Uterus (tissue), 4 donors: ENCODE data around the gene LKAAEAR1. TPM values are rescaled to one million over a fixed set of nuclear protein-coding genes. Genes with fewer than 3 reads are reported as not detected.

Source experiments
- DNase-seq, 2 donors: peaks; one replicate each; pipeline ENCODE4 v3.0.0-alpha.2; 2019 to 2020
- H3K27ac ChIP-seq, 2 donors: fragments of 200-600 bp; sonication (generic); 1 replicate in 1 of 2; 2 replicates in 1 of 2; pipeline ENCODE4 v1.5.1; 2016 to 2018
- H3K27me3 ChIP-seq, 2 donors: fragments of 200-600 bp; sonication (generic); one replicate each; pipeline ENCODE4 v1.5.1; 2018 to 2019; ENCODE audit warnings: control low read depth in 1 of 2
- H3K36me3 ChIP-seq, 2 donors: fragments of 200-600 bp; sonication (generic); one replicate each; pipeline ENCODE4 v1.5.1; 2019; ENCODE audit warnings: control low read depth in 1 of 2
- H3K4me1 ChIP-seq, 2 donors: fragments of 200-600 bp; sonication (generic); one replicate each; pipeline ENCODE4 v1.5.1; 2018 to 2019; ENCODE audit warnings: control low read depth in 1 of 2
- H3K4me3 ChIP-seq, 2 donors: fragments of 200-600 bp; sonication (generic); 1 replicate in 1 of 2; 2 replicates in 1 of 2; pipeline ENCODE4 v1.5.1; 2018 to 2019; ENCODE audit warnings: mild to moderate bottlenecking in 1 of 2
- H3K9me3 ChIP-seq, 2 donors: fragments of 200-600 bp; sonication (generic); one replicate each; pipeline ENCODE4 v1.5.1; 2019; ENCODE audit warnings: control low read depth in 1 of 2
- CTCF ChIP-seq, 4 experiments: fragments of 200-600 bp in 2 of 4; fragments of 450-650 bp in 2 of 4; sonication (generic) in 2 of 4; IDR thresholded peaks; one replicate each; pipeline ENCODE4 v1.5.1; 2016 to 2019; ENCODE audit warnings: antibody characterized with exemption in 4 of 4, mild to moderate bottlenecking in 2 of 4, moderate library complexity in 1 of 4
- POLR2A ChIP-seq, 2 donors: fragments of 450-650 bp; IDR thresholded peaks; one replicate each; pipeline ENCODE4 v1.6.1; 2016; ENCODE audit warnings: antibody characterized with exemption in 2 of 2, mild to moderate bottlenecking in 1 of 2, moderate library complexity in 1 of 2
- intact Hi-C: fragments of 100-400 bp; cut with DNase I; formaldehyde crosslinking; loops from one replicate; pipeline ENCODE4 v1.15.1; 2023; ENCODE audit warnings: low total_unique reads
- total RNA-seq, 4 donors: library from RNA; depleted of rRNA in 3 of 4; stranded (reverse); fragments of >200 nt in 3 of 4; gene quantifications; one replicate each; pipeline versions ENCODE4 v1.1.0 to v1.2.4, GENCODE V29; 2014 to 2023
- donor health status: DM: yes; HTN: yes; CAD: no.

The LKAAEAR1 gene
- total RNA-seq, 4 donors from 2014 or later = not detected

- peak overlapping the region; percentile 82 to 85 for H3K27ac ChIP-seq
- H3K4me3 ChIP-seq = peak overlapping the region; percentile 78 to 92
- H3K27me3 ChIP-seq = no peaks in the 10 kb centered on the region
- peaks cover 0 to 23% of the 10 kb centered on the region in 2 donors for H3K4me1 ChIP-seq
- no peaks in the 10 kb centered on the region for H3K9me3 ChIP-seq
- H3K36me3 ChIP-seq = no peaks in the 10 kb centered on the region
- intact Hi-C loops = no loop called here
- DNase-seq = no peak
- TF ChIP-seq POLR2A (IDR thresholded peaks at IDR 0.05) (no peak), CTCF (IDR thresholded peaks at IDR 0.05) (no peak)
These were observed 22.0 kb downstream of the LKAAEAR1 start for GRCh38 chr20:64062276-64062595.

GRCh38 chr20:64058536-64058935 lies 25.7 kb downstream of the LKAAEAR1 start:
- no peak for DNase-seq
- TF ChIP-seq POLR2A (IDR thresholded peaks at IDR 0.05) (no peak), CTCF (IDR thresholded peaks at IDR 0.05) (no peak)

GRCh38 chr20:64057628-64058498 lies 26.3 kb downstream of the LKAAEAR1 start:
- intact Hi-C loops = no loop called here
- Histone ChIP-seq H3K4me1 (peaks cover 0 to 11% of the 10 kb centered on the region in 2 donors), H3K36me3 (no peaks in the 10 kb centered on the region), H3K27me3 (no peaks in the 10 kb centered on the region), H3K4me3 (no peak overlapping the region), H3K27ac (peak overlapping the region; percentile 55), H3K9me3 (no peaks in the 10 kb centered on the region)
- TF ChIP-seq CTCF (IDR thresholded peaks at IDR 0.05) (peak; percentile 61 to 85 (median 66)), POLR2A (IDR thresholded peaks at IDR 0.05) (no peak)
- DNase-seq = peak; percentile 62 to 69

More at GRCh38 chr20:64058536-64058935, 25.7 kb downstream of the LKAAEAR1 start:
- Histone ChIP-seq H3K4me1 (peaks cover 0 to 11% of the 10 kb centered on the region in 2 donors), H3K9me3 (no peaks in the 10 kb centered on the region), H3K27me3 (no peaks in the 10 kb centered on the region), H3K27ac (no peak overlapping the region), H3K4me3 (no peak overlapping the region), H3K36me3 (no peaks in the 10 kb centered on the region)
- intact Hi-C loops = no loop called here

GRCh38 chr20:64056889-64057627 lies 27.1 kb downstream of the LKAAEAR1 start:
- H3K4me1 ChIP-seq = peaks cover 0 to 9% of the 10 kb centered on the region in 2 donors
- H3K9me3 ChIP-seq = no peaks in the 10 kb centered on the region
- TF ChIP-seq CTCF (IDR thresholded peaks at IDR 0.05) (no peak), POLR2A (IDR thresholded peaks at IDR 0.05) (no peak)
- no peaks in the 10 kb centered on the region for H3K27me3 ChIP-seq
- peak overlapping the region; percentile 55 for H3K27ac ChIP-seq
- no peaks in the 10 kb centered on the region for H3K36me3 ChIP-seq
- intact Hi-C loops = no loop called here
- DNase-seq = no peak
- H3K4me3 ChIP-seq = no peak overlapping the region

- DNase-seq = no peak
- peaks cover 0 to 9% of the 10 kb centered on the region in 2 donors for H3K4me1 ChIP-seq
- intact Hi-C loops = no loop called here
- H3K36me3 ChIP-seq = no peaks in the 10 kb centered on the region
- H3K4me3 ChIP-seq = no peak overlapping the region
- no peaks in the 10 kb centered on the region for H3K9me3 ChIP-seq
- no peaks in the 10 kb centered on the region for H3K27me3 ChIP-seq
- TF ChIP-seq POLR2A (IDR thresholded peaks at IDR 0.05) (no peak), CTCF (IDR thresholded peaks at IDR 0.05) (no peak)
- H3K27ac ChIP-seq = peak overlapping the region; percentile 55
These were observed 27.6 kb downstream of the LKAAEAR1 start for GRCh38 chr20:64056639-64056888.
